ENCODE data around the gene CEP170B. TPM values are rescaled to one million over a fixed set of nuclear protein-coding genes. Genes with fewer than 3 reads are reported as not detected.

Gene CEP170B
- total and polyA plus RNA-seq, 2 donors (not counting 1 experiment from before 2014, with no cell fraction given): 4.0 to 13.9 TPM

GRCh38 chr14:104852280-104852663 is 12.8 kb upstream of the CEP170B start:
- H3K4me3 ChIP-seq (replicated peaks in 1 of 4; ENCODE audit: control extremely low read depth in 1 of 4, insufficient read depth in 1 of 4, low read depth in 3 of 4, low read length in 4 of 4): no peak overlapping the region
- peaks cover 14% of the 10 kb centered on the region for H3K27me3 ChIP-seq (ENCODE audit: control insufficient read depth, insufficient read depth, low read length)
- H3K4me1 ChIP-seq (ENCODE audit: control insufficient read depth, extremely low read depth, insufficient read depth, low read length): no peaks in the 10 kb centered on the region
- H2AFZ ChIP-seq (ENCODE audit: low read length): no peak overlapping the region
- no peak for DNase-seq (ENCODE audit: low read depth in 2 of 2)
- H3K79me2 ChIP-seq (ENCODE audit: control insufficient read depth, insufficient read depth, low read length): no peaks in the 10 kb centered on the region
- TF ChIP-seq CTCF (conservative IDR thresholded peaks at IDR 0.05 in 1 of 2, IDR thresholded peaks at IDR 0.05 in 1 of 2; ENCODE audit: low read depth in 1 of 2, low read length in 2 of 2): no peak
- no peak for TF ChIP-seq EZH2 (IDR thresholded peaks at IDR 0.05; ENCODE audit: low read length, missing control alignments)
- H3K9ac ChIP-seq (ENCODE audit: insufficient read depth, low read length): no peak overlapping the region
- no peaks in the 10 kb centered on the region for H3K36me3 ChIP-seq (ENCODE audit: control insufficient read depth, insufficient read depth, low read length)
- no peak overlapping the region for H3K27ac ChIP-seq (ENCODE audit: insufficient read depth, low read length)
- H3K9me3 ChIP-seq (ENCODE audit: control insufficient read depth, insufficient read depth, low read depth, low read length): no peaks in the 10 kb centered on the region
- H3K4me2 ChIP-seq (ENCODE audit: extremely low read depth, insufficient read depth, low read length): no peak overlapping the region
- no peaks in the 10 kb centered on the region for H4K20me1 ChIP-seq (ENCODE audit: control insufficient read depth, extremely low read depth, insufficient read depth, low read length)

GRCh38 chr14:104855532-104856090 is 9.5 kb upstream of the CEP170B start:
- Histone ChIP-seq H2AFZ (ENCODE audit: low read length) (no peak overlapping the region), H3K4me1 (ENCODE audit: control insufficient read depth, extremely low read depth, insufficient read depth, low read length) (no peaks in the 10 kb centered on the region), H4K20me1 (ENCODE audit: control insufficient read depth, extremely low read depth, insufficient read depth, low read length) (no peaks in the 10 kb centered on the region), H3K27ac (ENCODE audit: insufficient read depth, low read length) (no peak overlapping the region), H3K27me3 (ENCODE audit: control insufficient read depth, insufficient read depth, low read length) (peaks cover 10% of the 10 kb centered on the region), H3K4me2 (ENCODE audit: extremely low read depth, insufficient read depth, low read length) (no peak overlapping the region), H3K79me2 (ENCODE audit: control insufficient read depth, insufficient read depth, low read length) (no peaks in the 10 kb centered on the region), H3K4me3 (replicated peaks in 1 of 4; ENCODE audit: control extremely low read depth in 1 of 4, insufficient read depth in 1 of 4, low read depth in 3 of 4, low read length in 4 of 4) (no peak overlapping the region), H3K9me3 (ENCODE audit: control insufficient read depth, insufficient read depth, low read depth, low read length) (no peaks in the 10 kb centered on the region), H3K36me3 (ENCODE audit: control insufficient read depth, insufficient read depth, low read length) (no peaks in the 10 kb centered on the region), H3K9ac (ENCODE audit: insufficient read depth, low read length) (no peak overlapping the region)
- no peak for TF ChIP-seq CTCF (conservative IDR thresholded peaks at IDR 0.05 in 1 of 2, IDR thresholded peaks at IDR 0.05 in 1 of 2; ENCODE audit: low read depth in 1 of 2, low read length in 2 of 2)
- TF ChIP-seq EZH2 (IDR thresholded peaks at IDR 0.05; ENCODE audit: low read length, missing control alignments): no peak
- DNase-seq (ENCODE audit: low read depth in 2 of 2): no peak

- Histone ChIP-seq H3K27me3 (ENCODE audit: control insufficient read depth, insufficient read depth, low read length) (peaks cover 10% of the 10 kb centered on the region), H3K4me1 (ENCODE audit: control insufficient read depth, extremely low read depth, insufficient read depth, low read length) (no peaks in the 10 kb centered on the region), H3K9me3 (ENCODE audit: control insufficient read depth, insufficient read depth, low read depth, low read length) (no peaks in the 10 kb centered on the region), H3K4me2 (ENCODE audit: extremely low read depth, insufficient read depth, low read length) (no peak overlapping the region), H3K9ac (ENCODE audit: insufficient read depth, low read length) (no peak overlapping the region), H3K36me3 (ENCODE audit: control insufficient read depth, insufficient read depth, low read length) (no peaks in the 10 kb centered on the region), H4K20me1 (ENCODE audit: control insufficient read depth, extremely low read depth, insufficient read depth, low read length) (no peaks in the 10 kb centered on the region), H2AFZ (ENCODE audit: low read length) (no peak overlapping the region), H3K4me3 (replicated peaks in 1 of 4; ENCODE audit: control extremely low read depth in 1 of 4, insufficient read depth in 1 of 4, low read depth in 3 of 4, low read length in 4 of 4) (no peak overlapping the region), H3K27ac (ENCODE audit: insufficient read depth, low read length) (no peak overlapping the region), H3K79me2 (ENCODE audit: control insufficient read depth, insufficient read depth, low read length) (no peaks in the 10 kb centered on the region)
- no peak for DNase-seq (ENCODE audit: low read depth in 2 of 2)
- no peak for TF ChIP-seq EZH2 (IDR thresholded peaks at IDR 0.05; ENCODE audit: low read length, missing control alignments)
- no peak for TF ChIP-seq CTCF (conservative IDR thresholded peaks at IDR 0.05 in 1 of 2, IDR thresholded peaks at IDR 0.05 in 1 of 2; ENCODE audit: low read depth in 1 of 2, low read length in 2 of 2)
Observed at GRCh38 chr14:104856157-104856868, 8.8 kb upstream of the CEP170B start.

Data from fibroblast of lung (primary cell).